GM18868 (cell line): ENCODE measurements around the gene MYL12B.

ENCODE experiments used
- ATAC-seq: cut with Tn5 transposase; IDR thresholded peaks from one replicate; pipeline ENCODE4 v1.9.1; 2021; ENCODE audit warnings: mild to moderate bottlenecking, moderate library complexity; ENCODE audit not compliant: unreplicated experiment

Gene MYL12B

DNA sequence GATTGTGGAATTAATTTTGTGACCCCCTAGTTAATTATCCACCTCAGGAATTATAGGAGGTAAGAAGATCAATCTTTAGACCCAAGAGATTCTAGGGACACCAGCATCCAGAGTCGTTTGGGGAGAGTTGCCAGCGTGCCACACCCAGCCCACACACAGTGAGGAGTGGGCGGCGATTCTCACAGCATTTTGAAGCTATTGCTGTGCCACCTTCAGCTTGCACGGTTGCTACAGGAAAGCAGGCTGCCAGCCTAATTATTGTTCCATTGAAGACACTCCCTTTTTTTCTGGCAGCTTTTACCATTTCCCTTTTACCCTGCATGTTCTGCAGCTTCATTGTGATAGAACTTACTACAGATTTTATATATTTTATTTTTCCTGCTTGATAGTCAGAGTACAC lies 27.5 kb upstream of the MYL12B start:
- no peak for ATAC-seq

DNA sequence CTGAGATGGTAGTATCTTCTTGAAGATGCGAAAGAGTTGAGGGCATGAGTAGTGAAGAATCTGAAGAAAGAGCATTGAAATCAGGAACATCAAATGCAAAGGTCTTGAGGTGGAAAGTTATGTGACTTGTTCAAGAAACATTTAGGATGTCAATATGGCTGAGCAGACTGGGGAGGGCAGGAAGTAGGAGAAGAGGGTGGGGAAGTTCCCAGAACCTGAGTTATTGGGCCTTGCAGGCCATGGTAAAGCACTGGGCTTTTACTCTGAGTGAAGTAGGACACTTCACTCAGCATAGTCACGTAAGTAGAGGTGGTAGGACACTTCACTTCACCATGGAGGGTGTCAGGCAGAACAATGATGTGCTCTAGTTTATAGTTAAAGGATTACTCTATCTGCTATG lies 26.1 kb upstream of the MYL12B start:
- ATAC-seq: no peak

DNA sequence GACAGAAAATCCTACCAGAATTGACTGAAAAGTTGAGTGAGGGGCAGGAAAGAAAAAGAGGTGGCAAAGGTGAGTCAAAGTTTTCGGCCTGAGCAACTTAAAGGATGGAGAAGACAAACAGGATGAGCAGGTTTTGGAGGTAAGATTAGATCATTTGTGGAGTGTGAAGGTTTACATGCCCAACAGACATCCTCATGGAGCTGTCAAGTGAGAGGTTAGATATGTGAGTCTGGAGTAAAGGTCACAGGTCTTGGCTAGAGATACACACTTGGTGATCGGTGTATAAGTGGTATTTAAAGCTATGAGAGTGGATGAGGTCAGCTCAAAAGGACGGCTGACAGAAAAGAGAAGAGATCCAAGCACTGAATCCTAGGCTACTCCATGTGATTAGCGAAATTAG lies 25.5 kb upstream of the MYL12B start:
- ATAC-seq: no peak

DNA sequence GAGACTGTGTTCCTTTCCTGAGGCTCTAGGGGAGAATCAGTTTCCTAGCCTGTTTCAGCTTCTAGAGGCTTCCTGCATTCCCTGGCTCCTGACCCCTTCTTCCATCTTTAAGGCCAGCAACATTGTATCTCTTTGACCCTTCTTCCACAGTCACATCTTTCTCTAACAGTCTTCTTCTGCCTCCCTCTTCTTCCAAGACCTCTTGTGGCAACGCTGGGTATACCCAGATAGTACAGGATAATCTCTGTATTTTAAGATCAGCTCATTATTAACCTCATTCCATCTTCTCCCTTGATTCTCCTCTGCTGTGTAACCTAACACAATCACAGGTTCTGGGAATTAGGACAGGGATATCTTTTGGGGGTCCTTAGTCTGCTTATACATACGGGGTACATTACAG lies 23.2 kb upstream of the MYL12B start:
- ATAC-seq: no peak

DNA sequence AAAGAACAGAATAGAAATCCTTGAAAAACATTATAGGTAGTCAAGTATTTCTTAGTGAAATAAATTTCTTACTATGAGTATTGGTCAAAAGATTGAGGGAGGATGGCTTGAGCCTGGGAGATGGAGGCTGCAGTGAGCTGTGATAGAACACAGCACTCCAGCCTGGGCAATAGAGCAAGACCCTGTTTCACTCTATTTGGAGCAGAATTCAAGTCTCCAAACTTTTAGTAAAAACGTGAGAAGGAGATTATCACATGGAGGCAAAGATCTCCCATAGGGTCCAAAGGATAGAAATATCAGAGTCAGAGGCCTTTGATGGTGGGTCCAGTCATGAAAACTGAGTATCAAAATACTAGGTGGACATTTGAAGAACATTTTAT lies 16.8 kb upstream of the MYL12B start:
- ATAC-seq: no peak

DNA sequence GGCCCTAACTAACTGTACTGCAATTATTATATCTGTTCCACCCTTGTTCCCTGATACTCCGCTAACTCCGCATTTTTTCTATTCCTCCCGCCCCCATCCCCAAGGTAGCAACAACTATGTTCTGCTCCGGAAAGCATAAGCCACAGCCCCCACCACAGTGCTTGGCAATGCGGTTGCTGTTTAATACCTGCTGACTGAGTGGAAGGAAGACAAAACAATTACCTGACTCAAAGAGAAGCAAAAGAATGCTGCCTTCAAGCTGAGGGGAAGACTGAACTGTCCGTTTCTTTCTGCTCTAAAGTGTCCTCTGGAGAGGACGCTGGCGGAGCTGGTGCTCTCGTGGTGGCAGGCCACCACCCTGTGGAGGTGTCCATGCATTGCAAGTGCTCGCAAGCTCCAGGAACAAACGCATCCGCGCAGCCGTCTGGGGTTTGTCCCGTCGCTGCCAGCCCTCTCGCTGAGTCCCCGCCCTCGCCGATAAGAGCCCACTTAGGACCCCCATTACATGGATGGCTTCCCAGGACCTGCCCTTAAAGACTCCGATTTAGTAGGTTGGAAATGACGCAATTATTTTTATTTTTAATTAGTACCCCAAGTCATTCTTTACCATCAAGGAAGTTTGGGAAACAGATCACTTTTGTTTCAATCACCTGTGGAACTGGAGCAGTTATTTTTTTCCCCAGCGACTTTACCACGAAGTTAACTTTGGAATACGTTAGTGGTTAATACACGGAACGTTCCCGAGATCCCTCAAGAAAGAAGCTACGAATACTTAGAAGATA lies 15.9 kb upstream of the MYL12B start:
- ATAC-seq: peak; percentile 48

DNA sequence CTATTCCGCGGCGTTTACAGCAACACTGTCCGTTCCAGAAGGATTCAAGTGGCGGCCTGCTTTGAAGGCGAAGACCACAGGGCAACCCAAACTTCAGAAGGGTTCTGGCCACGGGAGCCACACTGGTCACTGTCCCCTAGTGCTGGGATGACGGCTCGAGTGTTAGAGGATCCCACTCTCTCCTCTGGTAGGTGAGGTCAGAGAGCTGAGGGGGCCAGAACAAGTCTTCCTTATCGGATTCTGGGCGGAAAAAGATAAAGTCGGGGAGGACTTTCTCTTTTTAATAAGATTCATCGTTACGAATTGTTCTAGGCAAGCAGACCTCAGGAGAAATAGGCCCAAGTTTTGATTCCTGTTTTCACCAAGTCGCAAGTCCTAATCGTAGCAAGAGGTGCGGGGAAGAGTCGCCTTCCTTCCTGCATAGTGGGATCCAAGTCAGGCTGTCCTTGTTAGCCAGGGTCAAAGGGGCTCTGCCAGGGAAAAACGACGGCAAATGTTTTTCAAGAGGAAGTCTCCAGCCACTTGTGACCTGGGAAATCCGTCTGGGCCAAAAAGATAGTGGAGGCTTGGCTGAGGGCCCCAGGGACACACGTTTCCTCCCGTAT lies 15.2 kb upstream of the MYL12B start:
- ATAC-seq: no peak

DNA sequence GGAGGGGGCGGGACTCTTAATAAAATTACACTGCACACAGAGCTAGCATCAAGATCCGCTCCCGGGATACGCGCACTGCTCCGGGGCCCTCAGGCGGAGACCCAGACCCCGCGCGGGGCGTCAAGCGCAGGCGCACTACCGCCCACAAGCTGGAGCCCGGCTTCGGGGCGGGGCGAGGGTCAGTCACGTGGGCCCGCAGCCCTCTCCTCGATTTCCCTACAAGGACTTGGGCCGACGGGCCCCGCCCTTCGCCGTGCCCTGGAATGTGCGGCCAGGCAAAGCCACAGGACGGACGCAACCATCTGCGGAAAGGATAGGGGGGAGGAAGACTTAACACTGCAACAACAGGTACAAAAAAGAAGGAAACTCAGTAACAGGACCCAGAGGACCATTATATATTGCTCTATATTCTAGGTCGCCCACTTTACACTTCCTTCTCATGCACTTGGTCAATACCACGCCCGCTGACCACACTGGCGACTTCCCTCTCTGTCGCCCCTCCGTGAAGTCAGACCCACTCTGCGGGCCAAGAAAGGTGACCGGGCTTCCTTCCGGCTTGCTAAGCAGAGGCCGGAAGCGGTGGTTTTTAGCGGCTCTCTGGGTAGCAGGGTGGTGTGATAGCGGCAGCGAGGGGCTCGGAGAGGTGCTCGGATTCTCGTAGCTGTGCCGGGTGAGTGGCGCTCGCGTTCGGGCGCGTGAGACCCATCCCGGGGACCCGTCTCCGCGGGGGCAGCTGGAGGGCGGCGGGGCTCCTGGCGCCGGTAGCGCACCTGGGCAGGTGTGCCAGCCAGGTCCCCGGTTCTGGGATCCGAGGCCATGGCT lies 14.5 kb upstream of the MYL12B start, which contains the start of gene MYL12A:
Gene MYL12A, plus strand, starts transcription at position 562 of the 822 bp plus-strand sequence. CDS start 5,447 bp downstream, outside the sequence.
- peak; percentile 82 for ATAC-seq

DNA sequence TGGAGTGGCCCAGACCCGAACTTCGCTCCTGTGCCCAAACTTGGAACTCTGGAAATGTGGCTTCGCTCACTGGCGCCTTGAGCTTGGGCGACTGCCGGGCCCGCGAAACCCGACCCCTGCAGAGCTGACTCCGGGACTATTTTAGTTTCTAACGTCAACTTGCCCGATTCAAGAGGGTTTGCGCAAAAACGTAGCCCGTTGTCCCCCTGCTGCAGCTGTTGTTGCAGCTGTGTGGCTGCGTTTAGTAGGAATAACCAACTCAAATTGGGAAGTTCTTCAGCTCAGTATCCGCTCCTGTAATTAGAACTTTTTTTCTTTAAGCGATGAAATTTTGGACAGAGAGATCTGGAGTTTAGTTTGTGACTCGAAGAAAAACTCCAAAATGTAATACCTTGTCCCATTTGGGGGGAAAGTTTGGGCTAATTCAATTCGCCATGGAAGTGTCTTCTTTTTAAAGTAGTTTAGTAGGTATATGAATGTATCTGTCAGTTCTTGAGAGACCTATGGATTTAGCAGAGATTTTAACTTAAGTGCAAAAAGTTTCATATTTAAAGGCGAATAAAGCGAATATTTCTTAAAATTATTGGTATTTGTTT lies 13.8 kb upstream of the MYL12B start:
- ATAC-seq: no peak

DNA sequence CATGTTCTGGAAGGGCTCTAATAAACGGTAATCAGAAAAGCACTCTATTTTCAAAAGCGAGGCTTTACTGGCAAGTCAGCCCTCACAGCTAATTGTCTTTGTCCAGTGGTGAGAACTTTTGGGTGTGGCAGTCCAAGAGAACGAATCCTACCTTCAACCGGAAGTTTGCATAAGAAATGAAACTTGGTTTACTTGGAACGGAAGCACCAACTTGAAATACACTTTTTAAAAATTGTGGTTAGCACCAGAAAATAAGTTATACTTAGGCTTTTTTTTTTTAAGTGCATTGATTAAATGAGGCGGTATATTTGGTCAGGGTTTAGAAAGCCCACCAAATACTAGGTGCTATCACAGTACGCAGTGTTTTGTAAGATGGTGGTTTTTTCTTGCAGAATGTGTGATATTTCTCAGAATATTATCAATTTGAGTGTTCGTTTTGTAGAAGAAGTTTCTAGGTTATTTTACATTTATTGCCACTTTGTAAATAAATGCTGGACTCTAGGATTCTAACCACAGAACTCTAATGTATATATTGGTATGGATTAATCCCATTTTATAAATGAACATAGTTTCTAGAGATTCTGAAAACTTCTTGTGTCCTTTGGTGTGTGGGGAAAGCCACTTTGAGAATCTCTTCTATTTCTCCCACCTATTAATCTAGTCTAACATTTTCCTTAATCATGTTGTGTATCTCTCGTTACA lies 13.1 kb upstream of the MYL12B start:
- peak; percentile 15 for ATAC-seq

DNA sequence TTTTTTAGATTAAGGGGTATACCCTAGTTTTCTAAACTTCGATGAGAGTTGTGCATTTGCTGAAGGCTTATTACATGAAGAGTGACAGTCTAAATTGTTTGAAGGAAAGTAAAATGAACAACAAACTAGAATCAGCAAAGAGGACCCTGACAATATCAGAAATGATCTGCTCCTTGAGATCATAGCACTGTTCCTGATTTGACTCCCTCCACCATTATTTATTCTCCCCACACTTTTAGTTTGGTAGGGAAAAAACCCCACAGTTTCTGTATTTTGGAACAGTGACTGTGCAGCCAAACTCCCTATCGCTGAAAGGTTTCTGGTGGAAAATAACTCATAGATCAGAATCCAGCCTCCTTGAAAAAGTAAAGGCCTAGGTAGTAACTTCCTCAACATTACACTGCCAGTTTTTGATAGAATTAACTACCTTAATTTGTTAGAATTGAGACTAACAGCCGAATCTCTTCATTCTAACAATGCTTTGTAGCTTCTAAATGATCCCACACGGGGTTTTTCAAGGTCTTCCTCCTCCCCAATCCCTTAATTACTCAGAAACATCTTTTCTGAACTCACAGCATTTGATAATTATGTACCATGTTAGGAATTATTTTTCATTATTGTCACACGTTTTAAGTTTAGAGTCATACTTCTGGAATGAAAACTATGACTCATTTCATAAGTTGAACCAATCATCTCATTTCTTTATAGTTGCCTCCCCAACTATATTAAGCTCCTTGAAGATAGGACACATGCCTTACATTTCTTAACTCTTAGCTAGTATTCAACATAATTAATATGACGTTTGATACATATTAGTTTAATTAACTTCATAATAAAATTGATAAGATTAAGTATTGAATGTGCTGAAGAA lies 11.5 kb upstream of the MYL12B start:
- ATAC-seq: no peak

DNA sequence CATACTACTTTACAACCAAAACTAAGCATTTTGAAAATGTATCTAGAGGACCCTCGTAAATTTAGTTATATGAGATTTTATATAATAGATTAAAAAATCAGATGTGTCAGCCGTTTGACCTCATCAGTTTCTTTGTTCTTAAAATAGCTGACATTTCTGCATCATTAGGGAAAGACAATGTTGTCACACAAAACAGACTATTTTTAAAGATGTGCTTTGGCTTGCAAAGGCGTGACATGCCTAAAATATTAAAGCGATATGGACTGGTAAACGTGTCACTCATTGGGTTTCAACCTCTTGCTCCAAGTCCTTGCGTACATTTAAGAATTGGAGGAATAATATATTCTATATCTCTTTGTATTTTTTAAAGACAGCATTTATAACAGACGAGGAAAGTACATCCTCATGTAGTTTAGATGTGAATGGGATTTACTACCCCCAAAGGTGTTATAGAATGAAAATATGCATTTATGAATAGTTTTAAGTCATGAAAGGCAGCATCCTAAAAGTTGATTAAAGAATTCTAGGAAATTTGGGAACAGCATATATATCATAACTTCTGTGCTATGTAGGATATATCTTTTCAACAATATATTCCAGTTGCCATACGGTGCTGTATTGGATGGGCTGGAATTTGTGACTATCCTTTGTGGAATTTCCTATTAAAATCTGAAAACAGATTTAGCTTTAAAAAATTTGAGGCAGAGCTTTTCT lies 10.5 kb upstream of the MYL12B start:
- no peak for ATAC-seq

DNA sequence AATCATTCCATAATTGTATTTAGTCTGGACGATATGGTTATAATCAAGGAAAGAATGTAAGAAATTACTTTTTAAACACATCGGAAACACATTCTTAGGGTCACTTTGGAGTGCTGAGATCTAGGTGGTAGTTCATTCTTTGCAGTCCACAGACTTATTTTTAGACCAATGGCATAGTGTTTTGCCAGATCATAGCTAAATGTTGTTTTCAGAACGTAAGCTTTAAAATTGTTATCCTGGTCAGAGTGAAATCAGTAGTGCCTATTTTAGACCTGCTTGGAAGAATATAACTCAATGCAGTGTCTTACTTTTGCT lies 10.0 kb upstream of the MYL12B start:
- no peak for ATAC-seq

DNA sequence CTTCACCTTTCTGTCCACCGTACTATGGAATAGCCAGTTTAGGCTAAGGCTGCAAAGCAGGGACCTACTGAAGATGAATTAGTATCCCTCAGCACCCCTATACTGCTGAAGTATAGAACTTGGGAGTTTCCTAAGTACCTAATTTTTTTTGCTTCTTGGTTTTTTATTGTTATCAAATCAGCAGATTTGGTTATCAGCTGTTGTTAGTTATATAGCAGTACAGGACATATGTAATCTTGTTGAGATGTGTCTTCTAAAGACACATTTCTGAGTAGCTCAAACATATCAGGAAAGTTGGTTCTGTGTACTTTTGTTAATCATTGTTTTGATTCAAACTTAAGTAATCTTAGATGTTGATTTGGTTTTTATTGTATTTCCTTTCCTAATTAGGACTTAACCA lies 9.1 kb upstream of the MYL12B start:
- no peak for ATAC-seq

DNA sequence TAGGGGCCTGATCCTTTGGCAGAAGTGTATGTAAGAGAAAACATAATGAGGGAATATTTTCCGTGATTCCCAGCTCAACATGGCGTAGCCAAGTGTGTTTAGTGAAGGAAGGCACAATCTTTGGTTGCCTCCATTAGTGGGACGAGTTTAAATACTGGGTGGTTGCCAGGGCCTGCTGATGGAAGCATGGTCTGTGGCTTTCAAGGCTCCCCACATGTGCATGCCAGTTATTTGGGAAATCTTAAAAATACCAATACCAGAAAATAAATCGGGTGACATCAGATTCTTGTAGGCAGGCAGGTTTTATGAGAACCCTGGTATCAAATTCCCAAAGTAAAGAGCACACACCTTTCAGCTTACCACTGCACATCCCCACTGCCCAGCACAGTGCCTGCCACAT lies 7.2 kb upstream of the MYL12B start:
- no peak for ATAC-seq

DNA sequence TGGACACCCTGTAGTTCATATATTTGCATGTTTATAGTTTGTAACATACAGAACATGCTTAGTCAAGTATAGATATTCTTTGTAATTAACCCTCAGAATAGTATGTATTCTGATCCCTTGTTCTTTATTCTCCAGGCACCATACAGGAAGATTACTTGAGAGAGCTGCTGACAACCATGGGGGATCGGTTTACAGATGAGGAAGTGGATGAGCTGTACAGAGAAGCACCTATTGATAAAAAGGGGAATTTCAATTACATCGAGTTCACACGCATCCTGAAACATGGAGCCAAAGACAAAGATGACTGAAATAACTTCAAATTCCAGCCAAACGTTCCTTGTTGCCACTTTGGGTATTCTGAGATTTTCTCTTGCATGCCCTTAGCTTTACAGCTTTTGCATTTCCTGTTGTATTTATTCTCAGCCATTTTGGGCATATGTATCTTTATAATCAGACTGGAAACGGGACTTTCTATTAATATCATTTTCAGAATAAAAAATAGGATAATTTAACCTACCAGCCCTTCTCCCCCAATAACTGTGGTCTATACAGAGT lies 6.2 kb upstream of the MYL12B start:
- ATAC-seq: no peak

DNA sequence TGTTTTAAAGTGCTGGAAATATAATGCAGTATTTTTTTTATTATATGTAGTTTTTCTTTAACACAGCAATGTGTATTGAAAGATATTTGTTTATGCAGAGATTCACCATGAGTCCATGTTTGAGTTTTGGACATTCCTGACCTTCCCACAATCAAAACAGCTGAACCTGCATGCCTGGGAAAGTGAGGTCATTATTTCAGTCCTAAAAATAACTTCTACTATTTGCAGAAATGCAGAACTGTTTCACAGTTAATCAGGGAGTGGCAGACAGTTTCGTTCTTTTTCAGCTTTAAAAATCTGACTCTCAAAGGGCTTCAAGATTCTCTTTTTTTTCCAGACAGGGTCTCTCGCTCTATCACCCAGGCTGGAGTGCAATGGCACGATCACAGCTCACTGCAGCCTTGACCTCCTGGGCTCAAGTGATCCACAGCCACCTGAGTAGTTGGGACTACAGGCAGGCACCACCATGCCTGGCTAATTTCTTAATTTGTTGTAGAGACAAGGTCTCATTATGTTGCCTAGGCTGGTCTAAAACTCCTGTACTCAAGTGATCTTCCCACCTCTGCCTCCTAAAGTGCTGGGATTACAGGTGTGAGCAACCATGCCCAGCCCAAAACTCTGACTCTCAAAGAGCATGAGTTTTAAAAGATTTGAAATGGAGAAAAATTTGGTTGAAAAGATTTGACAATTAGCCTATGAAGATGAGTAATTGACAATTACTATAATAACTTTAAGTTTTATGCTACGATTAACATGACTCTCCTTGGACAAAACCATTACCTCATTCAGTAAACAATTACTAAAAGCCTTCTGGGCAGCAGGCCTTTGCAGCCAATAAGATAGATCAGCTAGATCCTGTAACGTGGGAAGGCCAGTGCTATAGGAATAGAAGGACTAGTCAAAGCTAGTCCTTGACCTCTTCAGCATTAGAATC lies 5.0 kb upstream of the MYL12B start:
- ATAC-seq: peak; percentile 35

DNA sequence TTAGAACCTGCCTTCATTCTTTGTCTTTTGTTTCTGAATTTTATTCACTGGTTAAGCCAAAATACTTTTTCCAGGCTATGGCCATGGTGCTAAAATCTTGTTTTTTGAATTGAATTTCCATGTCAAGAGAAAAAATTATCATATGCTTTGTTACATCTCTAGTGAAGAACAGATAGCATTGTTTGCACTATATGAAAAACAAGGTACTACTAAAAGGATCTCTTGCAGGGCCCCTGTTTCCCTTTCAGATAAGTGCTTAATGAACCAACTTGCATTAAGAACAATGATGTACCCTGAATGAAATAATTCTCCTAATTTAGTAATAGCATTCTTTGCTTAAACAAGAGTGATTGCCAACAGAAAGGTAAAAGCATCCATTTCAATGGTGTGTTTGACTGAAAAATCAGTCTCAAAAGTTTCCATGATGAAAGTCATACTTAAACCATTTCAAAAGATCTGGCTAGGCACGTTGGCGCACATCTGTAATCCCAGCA lies 4.3 kb upstream of the MYL12B start:
- no peak for ATAC-seq
